ENCODE measurements around the gene PHLDB1. TPM values are rescaled to one million over a fixed set of nuclear protein-coding genes. Genes with fewer than 3 reads are reported as not detected.

Gene PHLDB1
- polyA plus RNA-seq, 1 of the 3 experiments (the other 2 are of a cell fraction): 89.4 TPM

GRCh38 chr11:118643995-118644345 lies 36.6 kb downstream of the PHLDB1 start (continued):
- no peak for TF ChIP-seq REST (IDR thresholded peaks at IDR 0.05; ENCODE audit: low read depth, low read length)

GRCh38 chr11:118644496-118644895 lies 37.1 kb downstream of the PHLDB1 start:
- Histone ChIP-seq H3K9me2 (no peaks in the 10 kb centered on the region), H4K20me1 (ENCODE audit: insufficient read depth) (peaks cover 35% of the 10 kb centered on the region), H3K4me2 (no peak overlapping the region), H3K36me3 (replicated peaks in 1 of 2; ENCODE audit: control insufficient read depth in 1 of 2, insufficient read depth in 2 of 2, low read length in 1 of 2) (peaks cover 73 to 80% of the 10 kb centered on the region in 2 experiments), H3K4me3 (ENCODE audit: low read depth in 2 of 2, low read length in 1 of 2) (no peak overlapping the region), H3K79me2 (ENCODE audit: insufficient read depth) (peaks cover 32% of the 10 kb centered on the region; the same call in 1 of the 2 replicates), H3F3A (replicated peaks; ENCODE audit: insufficient read depth) (peaks cover 13% of the 10 kb centered on the region), H3K9ac (no peak overlapping the region), H3K9me3 (no peaks in the 10 kb centered on the region), H3K27ac (ENCODE audit: low read depth in 2 of 2, low read length in 1 of 2) (no peak overlapping the region), H3K27me3 (ENCODE audit: insufficient read depth) (no peaks in the 10 kb centered on the region), H3K4me1 (ENCODE audit: control insufficient read depth in 1 of 2, insufficient read depth in 2 of 2, low read depth in 1 of 2, low read length in 1 of 2) (peaks cover 0 to 37% of the 10 kb centered on the region in 2 experiments; a peak in 2 of 4 replicates), H2AFZ (ENCODE audit: low read depth) (no peak overlapping the region)
- TF ChIP-seq FOSL2 (IDR thresholded peaks at IDR 0.05; ENCODE audit: borderline replicate concordance, low read depth) (no peak), TCF12 (IDR thresholded peaks at IDR 0.05) (no peak), EZH2phosphoT487 (IDR thresholded peaks at IDR 0.05; ENCODE audit: borderline replicate concordance, low read depth) (no peak), GATA2 (CRISPR knock-in tag; IDR thresholded peaks at IDR 0.05) (no peak), NFIC (IDR thresholded peaks at IDR 0.05; ENCODE audit: borderline replicate concordance) (no peak), RFX5 (IDR thresholded peaks at IDR 0.05; ENCODE audit: low read length) (no peak), EP300 (IDR thresholded peaks at IDR 0.05; ENCODE audit: borderline replicate concordance in 1 of 2, low read depth in 1 of 2, low read length in 1 of 2) (no peak), TEAD4 (IDR thresholded peaks at IDR 0.05; ENCODE audit: borderline replicate concordance, insufficient read depth) (no peak), RCOR1 (IDR thresholded peaks at IDR 0.05; ENCODE audit: low read length) (no peak)
- DNase-seq: no peak
- ChIA-PET CTCF (interaction anchor here (0.6 to 6.3 kb wide), 6 partner anchors 13 to 1193 kb away, joined by 3 to 44 read pairs (median 4); partner anchors contain the start of gene PHLDB1), POLR2A (no interaction called here)
- 98% methylated on average over 10 of the region's 10 CpGs for WGBS (ENCODE audit: low lambda C conversion rate)

- Histone ChIP-seq H3K9me2 (no peaks in the 10 kb centered on the region), H3F3A (replicated peaks; ENCODE audit: insufficient read depth) (peaks cover 13% of the 10 kb centered on the region), H3K4me3 (ENCODE audit: low read depth in 2 of 2, low read length in 1 of 2) (no peak overlapping the region), H3K79me2 (ENCODE audit: insufficient read depth) (peaks cover 28% of the 10 kb centered on the region; the same call in 1 of the 2 replicates), H3K27me3 (ENCODE audit: insufficient read depth) (no peaks in the 10 kb centered on the region), H4K20me1 (ENCODE audit: insufficient read depth) (peaks cover 32% of the 10 kb centered on the region), H3K36me3 (replicated peaks in 1 of 2; ENCODE audit: control insufficient read depth in 1 of 2, insufficient read depth in 2 of 2, low read length in 1 of 2) (peaks cover 75 to 80% of the 10 kb centered on the region in 2 experiments), H3K4me1 (ENCODE audit: control insufficient read depth in 1 of 2, insufficient read depth in 2 of 2, low read depth in 1 of 2, low read length in 1 of 2) (peaks cover 0 to 36% of the 10 kb centered on the region in 2 experiments; a peak in 2 of 4 replicates), H2AFZ (ENCODE audit: low read depth) (no peak overlapping the region), H3K9ac (no peak overlapping the region), H3K9me3 (no peaks in the 10 kb centered on the region), H3K4me2 (no peak overlapping the region), H3K27ac (ENCODE audit: low read depth in 2 of 2, low read length in 1 of 2) (no peak overlapping the region)
- DNase-seq: no peak
- WGBS (ENCODE audit: low lambda C conversion rate): 89% methylated on average over 17 of the region's 24 CpGs
- ChIA-PET POLR2A (no interaction called here), CTCF (interaction anchor here (0.8 to 6.3 kb wide), 6 partner anchors 12 to 50 kb away, joined by 3 to 44 read pairs (median 4); partner anchors contain the start of gene PHLDB1)
- TF ChIP-seq USF2 (IDR thresholded peaks at IDR 0.05; ENCODE audit: borderline replicate concordance, low read depth, low read length): no peak
- no peak for TF ChIP-seq EZH2phosphoT487 (IDR thresholded peaks at IDR 0.05; ENCODE audit: borderline replicate concordance, low read depth)
- TF ChIP-seq YY1 (IDR thresholded peaks at IDR 0.05; ENCODE audit: low read depth): no peak
- TF ChIP-seq IRF3 (IDR thresholded peaks at IDR 0.05; ENCODE audit: low read depth, low read length): no peak
- TF ChIP-seq GATA2 (CRISPR knock-in tag; IDR thresholded peaks at IDR 0.05): no peak
- TF ChIP-seq SMC3 (IDR thresholded peaks at IDR 0.05; ENCODE audit: low read depth, low read length): no peak
- no peak for TF ChIP-seq FOXJ3 (CRISPR knock-in tag; IDR thresholded peaks at IDR 0.05)
- TF ChIP-seq POLR2AphosphoS5 (IDR thresholded peaks at IDR 0.05; ENCODE audit: low read depth, low read length): no peak
- no peak for TF ChIP-seq ZBTB33 (IDR thresholded peaks at IDR 0.05; ENCODE audit: borderline replicate concordance, low read depth)
Measured at GRCh38 chr11:118645066-118645715, 37.8 kb downstream of the PHLDB1 start.

All from SK-N-SH (cell line).